ENCODE results near the gene COL6A1. TPM values are rescaled to one million over a fixed set of nuclear protein-coding genes. Genes with fewer than 3 reads are reported as not detected.
"Not testable (repeated sequence)": the region's sequence is repeated elsewhere in the genome, so short reads cannot be mapped to it uniquely, and the experiment has no call there.

COL6A1 gene
- total RNA-seq, 1 experiment from 2014 or later = 87.5 TPM

- H3K79me2 ChIP-seq (ENCODE audit: insufficient read depth, low read length); H3K9me2 ChIP-seq (ENCODE audit: insufficient read depth); H2AFZ ChIP-seq (ENCODE audit: low read depth, low read length, poor library complexity, severe bottlenecking); intact Hi-C loops (cut with micrococcal nuclease); H3K36me3 ChIP-seq (ENCODE audit: control insufficient read depth in 1 of 2, insufficient read depth in 2 of 2, low read length in 2 of 2); H3K27ac ChIP-seq (ENCODE audit: low read depth, low read length); ATAC-seq; H4K20me1 ChIP-seq (ENCODE audit: insufficient read depth); POLR2A ChIA-PET; H3K9ac ChIP-seq (ENCODE audit: low read length); RAD21 ChIA-PET (ENCODE audit: low non-redundant PET in 1 of 2, low total read pairs in 2 of 2, uncharacterized antibody in 2 of 2, unreplicated experiment in 2 of 2); BruUV-seq (replicated peaks); H3K4me2 ChIP-seq (ENCODE audit: low read length); CTCF ChIA-PET; DNase-seq (ENCODE audit: low read depth, low spot score); H3K9me3 ChIP-seq (ENCODE audit: control insufficient read depth in 1 of 2, insufficient read depth in 1 of 2, low read depth in 1 of 2, low read length in 2 of 2); H3K4me3 ChIP-seq (replicated peaks in 1 of 2; ENCODE audit: low read depth in 1 of 2, low read length in 2 of 2); H3K27me3 ChIP-seq (ENCODE audit: insufficient read depth, low read length): not testable (repeated sequence)
- H3K4me1 ChIP-seq (ENCODE audit: control insufficient read depth in 1 of 2, insufficient read depth in 2 of 2, low read length in 2 of 2) = peaks cover 11 to 12% of the 10 kb centered on the region in 2 experiments; a peak in 3 of 4 replicates
Observed at GRCh38 chr21:45952527-45952926, 29.0 kb upstream of the COL6A1 start.

DNA sequence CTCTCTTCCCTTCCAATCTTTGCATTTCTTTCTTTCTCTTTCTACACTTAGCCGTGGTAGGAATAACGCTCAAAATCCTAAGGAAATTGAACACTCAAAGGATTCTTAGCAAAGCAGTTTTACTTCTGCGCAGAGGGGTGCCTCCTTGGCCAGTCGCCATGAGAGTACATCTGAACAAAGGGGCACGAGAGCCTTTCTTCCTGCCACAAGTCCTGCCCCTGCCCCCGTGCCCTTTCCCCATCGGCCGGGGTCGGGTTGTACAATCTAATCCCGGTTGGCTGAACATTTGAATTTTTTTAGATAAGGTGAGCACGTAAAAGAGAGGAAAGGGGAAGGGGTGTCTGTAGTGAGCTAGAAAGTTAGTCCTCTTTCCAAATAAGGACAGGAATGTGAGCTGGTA, 28.6 kb upstream of the COL6A1 start:
- intact Hi-C loops (cut with micrococcal nuclease) = no loop called here
- Histone ChIP-seq H3K4me2 (ENCODE audit: low read length) (no peak overlapping the region), H3K9me2 (ENCODE audit: insufficient read depth) (no peaks in the 10 kb centered on the region), H3K9ac (ENCODE audit: low read length) (no peak overlapping the region), H3K9me3 (ENCODE audit: control insufficient read depth in 1 of 2, insufficient read depth in 1 of 2, low read depth in 1 of 2, low read length in 2 of 2) (no peaks in the 10 kb centered on the region), H3K27me3 (ENCODE audit: insufficient read depth, low read length) (no peaks in the 10 kb centered on the region), H3K36me3 (ENCODE audit: control insufficient read depth in 1 of 2, insufficient read depth in 2 of 2, low read length in 2 of 2) (no peaks in the 10 kb centered on the region), H3K4me3 (replicated peaks in 1 of 2; ENCODE audit: low read depth in 1 of 2, low read length in 2 of 2) (no peak overlapping the region), H2AFZ (ENCODE audit: low read depth, low read length, poor library complexity, severe bottlenecking) (no peak overlapping the region), H4K20me1 (ENCODE audit: insufficient read depth) (no peaks in the 10 kb centered on the region), H3K79me2 (ENCODE audit: insufficient read depth, low read length) (no peaks in the 10 kb centered on the region), H3K27ac (ENCODE audit: low read depth, low read length) (no peak overlapping the region), H3K4me1 (ENCODE audit: control insufficient read depth in 1 of 2, insufficient read depth in 2 of 2, low read length in 2 of 2) (peaks cover 11 to 12% of the 10 kb centered on the region in 2 experiments; a peak in 3 of 4 replicates)
- ATAC-seq = no peak
- POLR2A ChIA-PET = no interaction called here
- CTCF ChIA-PET = no interaction called here
- no peak for DNase-seq (ENCODE audit: low read depth, low spot score)
- RAD21 ChIA-PET (ENCODE audit: low non-redundant PET in 1 of 2, low total read pairs in 2 of 2, uncharacterized antibody in 2 of 2, unreplicated experiment in 2 of 2) = no interaction called here
- TF ChIP-seq POLR2A (IDR thresholded peaks at IDR 0.05; ENCODE audit: borderline replicate concordance, extremely low read depth, insufficient read depth, insufficient read length) (no peak), MAX (IDR thresholded peaks at IDR 0.05) (no peak), EZH2 (IDR thresholded peaks at IDR 0.05) (no peak), SP1 (IDR thresholded peaks at IDR 0.05; ENCODE audit: low read depth) (no peak), TCF7L2 (IDR thresholded peaks at IDR 0.05; ENCODE audit: borderline replicate concordance, extremely low read depth, insufficient read depth, insufficient read length) (no peak)
- BruUV-seq (replicated peaks) = no TSS peak
